Ishikawa (cell line): ENCODE measurements around the gene STX8.

ENCODE experiments used
- CEBPB ChIP-seq: IDR thresholded peaks from 2 replicates; pipeline ENCODE4 v1.6.1; 2012
- EGR1 ChIP-seq: IDR thresholded peaks from 2 replicates; pipeline ENCODE4 v1.6.1; 2012
- EP300 ChIP-seq: IDR thresholded peaks from 2 replicates; pipeline ENCODE4 v1.6.1; 2012; ENCODE audit warnings: borderline replicate concordance
- MAX ChIP-seq: IDR thresholded peaks from 2 replicates; pipeline ENCODE4 v1.6.1; 2012
- NFIC ChIP-seq: IDR thresholded peaks from 2 replicates; pipeline ENCODE4 v1.6.1; 2012
- RAD21 ChIP-seq: IDR thresholded peaks from 2 replicates; pipeline ENCODE4 v1.6.1; 2012; ENCODE audit warnings: low read depth
- TAF1 ChIP-seq: IDR thresholded peaks from 2 replicates; pipeline ENCODE4 v1.6.1; 2012; ENCODE audit warnings: low read depth, mild to moderate bottlenecking
- TCF12 ChIP-seq: IDR thresholded peaks from 2 replicates; pipeline ENCODE4 v1.6.1; 2012; ENCODE audit warnings: low read depth
- USF1 ChIP-seq: IDR thresholded peaks from 2 replicates; pipeline ENCODE4 v1.6.1; 2012
- YY1 ChIP-seq: IDR thresholded peaks from 2 replicates; pipeline ENCODE4 v1.6.1; 2012; ENCODE audit warnings: low read depth
- ZBTB7A ChIP-seq: IDR thresholded peaks from 2 replicates; pipeline ENCODE4 v1.6.1; 2012; ENCODE audit warnings: low read depth
- TF ChIP-seq, protein P1 (sequence below): IDR thresholded peaks from 2 replicates; pipeline ENCODE4 v1.6.1; 2012; ENCODE audit warnings: low read depth, mild to moderate bottlenecking

DNA sequence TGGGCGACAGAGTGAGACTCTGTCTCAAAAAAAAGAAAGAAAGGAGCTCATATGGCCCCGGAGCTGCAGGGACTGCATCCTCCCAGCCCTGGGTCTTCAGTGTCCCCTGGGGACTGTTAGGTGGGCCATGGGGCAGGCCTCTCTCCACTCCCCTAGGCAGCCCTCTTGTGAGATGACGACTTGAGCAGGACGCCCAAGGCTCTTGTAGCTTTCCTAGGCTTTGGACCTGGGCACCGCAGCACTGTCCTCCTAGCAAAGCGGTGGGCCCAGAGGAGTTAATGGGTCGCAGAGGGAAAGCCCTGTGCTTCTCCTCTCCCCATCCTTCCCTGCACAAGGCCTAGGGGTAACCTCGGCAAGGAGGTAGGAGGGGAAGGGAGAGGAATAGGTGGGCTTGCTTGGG, 352.1 kb downstream of the STX8 start:
- TF ChIP-seq EP300 (no peak), RAD21 (no peak), YY1 (no peak), EGR1 (no peak), CEBPB (no peak), USF1 (no peak), MAX (no peak), ZBTB7A (no peak), TAF1 (no peak), NFIC (no peak), TCF12 (no peak)
- TF ChIP-seq, protein P1, sequence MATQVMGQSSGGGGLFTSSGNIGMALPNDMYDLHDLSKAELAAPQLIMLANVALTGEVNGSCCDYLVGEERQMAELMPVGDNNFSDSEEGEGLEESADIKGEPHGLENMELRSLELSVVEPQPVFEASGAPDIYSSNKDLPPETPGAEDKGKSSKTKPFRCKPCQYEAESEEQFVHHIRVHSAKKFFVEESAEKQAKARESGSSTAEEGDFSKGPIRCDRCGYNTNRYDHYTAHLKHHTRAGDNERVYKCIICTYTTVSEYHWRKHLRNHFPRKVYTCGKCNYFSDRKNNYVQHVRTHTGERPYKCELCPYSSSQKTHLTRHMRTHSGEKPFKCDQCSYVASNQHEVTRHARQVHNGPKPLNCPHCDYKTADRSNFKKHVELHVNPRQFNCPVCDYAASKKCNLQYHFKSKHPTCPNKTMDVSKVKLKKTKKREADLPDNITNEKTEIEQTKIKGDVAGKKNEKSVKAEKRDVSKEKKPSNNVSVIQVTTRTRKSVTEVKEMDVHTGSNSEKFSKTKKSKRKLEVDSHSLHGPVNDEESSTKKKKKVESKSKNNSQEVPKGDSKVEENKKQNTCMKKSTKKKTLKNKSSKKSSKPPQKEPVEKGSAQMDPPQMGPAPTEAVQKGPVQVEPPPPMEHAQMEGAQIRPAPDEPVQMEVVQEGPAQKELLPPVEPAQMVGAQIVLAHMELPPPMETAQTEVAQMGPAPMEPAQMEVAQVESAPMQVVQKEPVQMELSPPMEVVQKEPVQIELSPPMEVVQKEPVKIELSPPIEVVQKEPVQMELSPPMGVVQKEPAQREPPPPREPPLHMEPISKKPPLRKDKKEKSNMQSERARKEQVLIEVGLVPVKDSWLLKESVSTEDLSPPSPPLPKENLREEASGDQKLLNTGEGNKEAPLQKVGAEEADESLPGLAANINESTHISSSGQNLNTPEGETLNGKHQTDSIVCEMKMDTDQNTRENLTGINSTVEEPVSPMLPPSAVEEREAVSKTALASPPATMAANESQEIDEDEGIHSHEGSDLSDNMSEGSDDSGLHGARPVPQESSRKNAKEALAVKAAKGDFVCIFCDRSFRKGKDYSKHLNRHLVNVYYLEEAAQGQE, result no peak
